GM18507 (cell line): ENCODE data around the gene ARHGAP15.

Experiments used
- DNase-seq: peaks from one replicate; pipeline ENCODE4 v3.0.0; 2011; ENCODE audit warnings: low read depth; ENCODE audit not compliant: insufficient read length; ENCODE audit errors: extremely low spot score
- FAIRE-seq: peaks from 2 replicates; lab custom pipeline; 2011; peaks lifted over from hg19 to GRCh38; lab: Jason Lieb, UNC

Gene ARHGAP15

GRCh38 chr2:143300536-143300935 lies 171.3 kb downstream of the ARHGAP15 start:
- DNase-seq (no peak), FAIRE-seq (no peak)

GRCh38 chr2:143311426-143311825 lies 182.2 kb downstream of the ARHGAP15 start:
- FAIRE-seq (no peak), DNase-seq (no peak)

- no peak for DNase-seq
- no peak for FAIRE-seq
Observed at GRCh38 chr2:143312441-143312840, 183.2 kb downstream of the ARHGAP15 start.

- FAIRE-seq, result no peak
Observed at GRCh38 chr2:143313861-143314260, 184.6 kb downstream of the ARHGAP15 start.

GRCh38 chr2:143321994-143322393 lies 192.8 kb downstream of the ARHGAP15 start:
- FAIRE-seq (no peak), DNase-seq (no peak)

More at GRCh38 chr2:143313861-143314260, 184.6 kb downstream of the ARHGAP15 start:
- DNase-seq, result no peak

GRCh38 chr2:143329288-143329687 lies 200.1 kb downstream of the ARHGAP15 start:
- DNase-seq, result no peak

GRCh38 chr2:143333168-143333791 lies 204.1 kb downstream of the ARHGAP15 start:
- DNase-seq (no peak), FAIRE-seq (no peak)

More at GRCh38 chr2:143329288-143329687, 200.1 kb downstream of the ARHGAP15 start:
- no peak for FAIRE-seq

GRCh38 chr2:143333847-143334246 lies 204.6 kb downstream of the ARHGAP15 start:
- DNase-seq (no peak), FAIRE-seq (no peak)

- FAIRE-seq (no peak), DNase-seq (no peak)
Observed at GRCh38 chr2:143334837-143335236, 205.6 kb downstream of the ARHGAP15 start.

GRCh38 chr2:143336719-143337210 lies 207.5 kb downstream of the ARHGAP15 start:
- no peak for DNase-seq
- no peak for FAIRE-seq

GRCh38 chr2:143341478-143341877 lies 212.3 kb downstream of the ARHGAP15 start:
- no peak for FAIRE-seq

GRCh38 chr2:143344780-143345179 lies 215.6 kb downstream of the ARHGAP15 start:
- no peak for DNase-seq
- FAIRE-seq, result peak; percentile 5

More at GRCh38 chr2:143341478-143341877, 212.3 kb downstream of the ARHGAP15 start:
- no peak for DNase-seq

GRCh38 chr2:143345887-143346787 lies 216.9 kb downstream of the ARHGAP15 start:
- no peak for FAIRE-seq
- no peak for DNase-seq

- no peak for FAIRE-seq
- DNase-seq, result no peak
Observed at GRCh38 chr2:143347271-143347695, 218.1 kb downstream of the ARHGAP15 start.

GRCh38 chr2:143347901-143348414 lies 218.7 kb downstream of the ARHGAP15 start:
- FAIRE-seq (no peak), DNase-seq (no peak)

- no peak for FAIRE-seq
Observed at GRCh38 chr2:143354050-143354750, 225.0 kb downstream of the ARHGAP15 start.

GRCh38 chr2:143355870-143356269 lies 226.7 kb downstream of the ARHGAP15 start:
- FAIRE-seq (no peak), DNase-seq (no peak)

More at GRCh38 chr2:143354050-143354750, 225.0 kb downstream of the ARHGAP15 start:
- DNase-seq, result no peak

- DNase-seq, result no peak
- FAIRE-seq, result no peak
Observed at GRCh38 chr2:143356336-143356735, 227.1 kb downstream of the ARHGAP15 start.

- FAIRE-seq (no peak), DNase-seq (no peak)
Observed at GRCh38 chr2:143356736-143357446, 227.7 kb downstream of the ARHGAP15 start.
